WTC11 (cell line): ENCODE measurements around the gene PRKCZ. TPM values are rescaled to one million over a fixed set of nuclear protein-coding genes. Genes with fewer than 3 reads are reported as not detected.
A peak's percentile ranks its signal among the peaks of the same experiment; 100 is the strongest.

ENCODE experiments used
- ATAC-seq: fragments of 200-7000 bp; cut with Tn5 transposase; 2 replicates; pipeline ENCODE4 v1.10.0; 2021; ENCODE audit warnings: mild to moderate bottlenecking, moderate library complexity
- CTCF ChIA-PET: fragments of 300-600 bp; sonication (Branson Sonifier 250); formaldehyde crosslinking; loops from one replicate; lab custom pipeline; 2021; ENCODE audit warnings: antibody characterized with exemption; lab: Charles Lee
- POLR2A ChIA-PET: fragments of 350-600 bp; sonication (Branson Sonifier 250); formaldehyde crosslinking; loops from one replicate; lab custom pipeline; 2021; ENCODE audit warnings: antibody characterized with exemption; lab: Charles Lee
- DNase-seq: peaks from one replicate; pipeline ENCODE4 v3.0.0; 2021; ENCODE audit warnings: low spot score
- H3K27ac Mint-ChIP-seq: 2 replicates; pipeline ENCODE4 v1.8.0; 2021; ENCODE audit warnings: mixed read lengths
- H3K27me3 Mint-ChIP-seq: 2 replicates; pipeline ENCODE4 v1.8.0; 2021; ENCODE audit warnings: low read depth, mild to moderate bottlenecking, moderate library complexity, mixed read lengths
- H3K36me3 Mint-ChIP-seq: 2 replicates; pipeline ENCODE4 v1.8.0; 2021; ENCODE audit warnings: mixed read lengths
- H3K4me1 Mint-ChIP-seq: 2 replicates; pipeline ENCODE4 v1.8.0; 2022; ENCODE audit warnings: mixed read lengths
- H3K4me3 Mint-ChIP-seq: 2 replicates; pipeline ENCODE4 v1.8.0; 2021; ENCODE audit warnings: mild to moderate bottlenecking, moderate library complexity, mixed read lengths
- H3K9me3 Mint-ChIP-seq: 2 replicates; pipeline ENCODE4 v1.8.0; 2021; ENCODE audit warnings: mixed read lengths
- ARID4B ChIP-seq: sonication (generic); formaldehyde crosslinking; IDR thresholded peaks from 2 replicates; pipeline ENCODE4 v1.8.0; 2023; ENCODE audit warnings: missing genetic modification reagents, mild to moderate bottlenecking, borderline replicate concordance
- ATF6 ChIP-seq: sonication (generic); formaldehyde crosslinking; IDR thresholded peaks from 2 replicates; pipeline ENCODE4 v1.8.1; 2023; ENCODE audit warnings: mild to moderate bottlenecking, missing genetic modification reagents
- CDX4 ChIP-seq: fragments of 250-450 bp; sonication (Bioruptor Pico); IDR thresholded peaks from 2 replicates; pipeline ENCODE4 v1.9.0; 2021; ENCODE audit warnings: moderate library complexity, mild to moderate bottlenecking, inconsistent platforms, borderline replicate concordance
- CREB1 ChIP-seq: sonication (generic); formaldehyde crosslinking; IDR thresholded peaks from 2 replicates; pipeline ENCODE4 v1.8.0; 2023; ENCODE audit warnings: mild to moderate bottlenecking, missing genetic modification reagents
- CTCF ChIP-seq: fragments of 200-600 bp; IDR thresholded peaks from 2 replicates; pipeline ENCODE4 v1.8.0; 2022; ENCODE audit warnings: antibody characterized with exemption
- E2F5 ChIP-seq: sonication (generic); formaldehyde crosslinking; IDR thresholded peaks from 2 replicates; pipeline ENCODE4 v1.8.1; 2022; ENCODE audit warnings: mild to moderate bottlenecking, moderate library complexity, missing genetic modification reagents
- FOXJ3 ChIP-seq: sonication (generic); formaldehyde crosslinking; IDR thresholded peaks from 2 replicates; pipeline ENCODE4 v1.9.0; 2021; ENCODE audit warnings: missing genetic modification reagents, mild to moderate bottlenecking, borderline replicate concordance
- HMGA2 ChIP-seq: fragments of 250-450 bp; sonication (Bioruptor Pico); IDR thresholded peaks from 2 replicates; pipeline ENCODE4 v1.4.0; 2021; ENCODE audit warnings: mild to moderate bottlenecking, moderate library complexity
- IRF2 ChIP-seq: sonication (generic); formaldehyde crosslinking; IDR thresholded peaks from 2 replicates; pipeline ENCODE4 v1.8.0; 2022; ENCODE audit warnings: low read depth, missing genetic modification reagents, borderline replicate concordance
- JUN ChIP-seq: sonication (generic); formaldehyde crosslinking; IDR thresholded peaks from 2 replicates; pipeline ENCODE4 v1.8.0; 2023; ENCODE audit warnings: mild to moderate bottlenecking, missing genetic modification reagents
- NFYB ChIP-seq: sonication (generic); formaldehyde crosslinking; conservative IDR thresholded peaks from 2 replicates; pipeline ENCODE4 v1.8.0; 2022; ENCODE audit warnings: low read depth, missing genetic modification reagents
- SP1 ChIP-seq: sonication (generic); formaldehyde crosslinking; conservative IDR thresholded peaks from 2 replicates; pipeline ENCODE4 v1.8.1; 2022; ENCODE audit warnings: missing genetic modification reagents
- TEAD4 ChIP-seq: sonication (generic); formaldehyde crosslinking; IDR thresholded peaks from 2 replicates; pipeline ENCODE4 v1.8.0; 2022; ENCODE audit warnings: mild to moderate bottlenecking, missing genetic modification reagents
- USF1 ChIP-seq: sonication (generic); formaldehyde crosslinking; IDR thresholded peaks from 2 replicates; pipeline ENCODE4 v1.8.0; 2022; ENCODE audit warnings: mild to moderate bottlenecking, missing genetic modification reagents
- USF2 ChIP-seq: sonication (generic); formaldehyde crosslinking; IDR thresholded peaks from 2 replicates; pipeline ENCODE4 v1.8.1; 2023; ENCODE audit warnings: mild to moderate bottlenecking, missing genetic modification reagents, moderate library complexity
- ZNF396 ChIP-seq: fragments of 250-450 bp; sonication (Bioruptor Pico); IDR thresholded peaks from 2 replicates; pipeline ENCODE4 v1.8.0; 2021; ENCODE audit warnings: mild to moderate bottlenecking, moderate library complexity, borderline replicate concordance
- ZNF512 ChIP-seq: sonication (generic); formaldehyde crosslinking; IDR thresholded peaks from 2 replicates; pipeline ENCODE4 v1.8.1; 2022; ENCODE audit warnings: missing genetic modification reagents, borderline replicate concordance
- total RNA-seq: library from RNA; stranded (reverse); gene quantifications from 3 replicates; pipeline ENCODE4 v1.2.3, GENCODE V29; 2021

Gene PRKCZ
- total RNA-seq, 1 experiment from 2014 or later: 52.5 TPM

GRCh38 chr1:2229911-2230731, 179.9 kb downstream of the PRKCZ start:
- ChIA-PET POLR2A (interaction anchor here (1.0 to 1.8 kb wide), 3 partner anchors 26 to 31 kb away, joined by 3 to 6 read pairs (median 3); no protein-coding TSS in a partner anchor), CTCF (interaction anchor here (1.0 to 5.1 kb wide), 6 partner anchors 31 to 152 kb away, joined by 5 to 28 read pairs (median 8); partner anchors contain the start of gene FAAP20)
- H3K36me3 Mint-ChIP-seq: no peaks in the 10 kb centered on the region
- TF ChIP-seq JUN (CRISPR knock-in tag) (no peak), USF2 (CRISPR knock-in tag) (no peak), E2F5 (CRISPR knock-in tag) (0 out of 2 replicates have a peak, but pooled peaks have one; percentile 7)
- H3K4me3 Mint-ChIP-seq: peak overlapping the region; percentile 96
- no peaks in the 10 kb centered on the region for H3K9me3 Mint-ChIP-seq
- ATAC-seq (no peak), DNase-seq (no peak)
- H3K27ac Mint-ChIP-seq: peak overlapping the region; percentile 72; the same call in 1 of the 2 replicates
- peaks cover 43% of the 10 kb centered on the region for H3K4me1 Mint-ChIP-seq
- no peaks in the 10 kb centered on the region for H3K27me3 Mint-ChIP-seq

GRCh38 chr1:2230781-2231531, 180.7 kb downstream of the PRKCZ start:
- H3K4me1 Mint-ChIP-seq: peaks cover 50% of the 10 kb centered on the region
- H3K36me3 Mint-ChIP-seq: no peaks in the 10 kb centered on the region
- H3K9me3 Mint-ChIP-seq: no peaks in the 10 kb centered on the region
- H3K4me3 Mint-ChIP-seq: peak overlapping the region; percentile 96
- DNase-seq (no peak), ATAC-seq (no peak)
- CTCF ChIA-PET: interaction anchor here (1.0 to 5.1 kb wide), 4 partner anchors 36 to 151 kb away, joined by 5 to 28 read pairs (median 8); partner anchors contain the start of gene FAAP20
- peak overlapping the region; percentile 95 for H3K27ac Mint-ChIP-seq
- POLR2A ChIA-PET: interaction anchor here (1.1 to 1.4 kb wide), 2 partner anchors 17 to 25 kb away, joined by 3 to 4 read pairs; no protein-coding TSS in a partner anchor
- no peaks in the 10 kb centered on the region for H3K27me3 Mint-ChIP-seq
- TF ChIP-seq CTCF (no peak), HMGA2 (no peak), IRF2 (CRISPR knock-in tag) (no peak), SP1 (CRISPR knock-in tag) (no peak), ATF6 (CRISPR knock-in tag) (no peak), CREB1 (CRISPR knock-in tag) (no peak), CDX4 (no peak), ARID4B (no peak), ZNF512 (CRISPR knock-in tag) (no peak), USF1 (no peak), TEAD4 (no peak), FOXJ3 (CRISPR knock-in tag) (no peak), NFYB (no peak), ZNF396 (no peak)
